ENCODE results near the gene LMF2.

The LMF2 gene

DNA sequence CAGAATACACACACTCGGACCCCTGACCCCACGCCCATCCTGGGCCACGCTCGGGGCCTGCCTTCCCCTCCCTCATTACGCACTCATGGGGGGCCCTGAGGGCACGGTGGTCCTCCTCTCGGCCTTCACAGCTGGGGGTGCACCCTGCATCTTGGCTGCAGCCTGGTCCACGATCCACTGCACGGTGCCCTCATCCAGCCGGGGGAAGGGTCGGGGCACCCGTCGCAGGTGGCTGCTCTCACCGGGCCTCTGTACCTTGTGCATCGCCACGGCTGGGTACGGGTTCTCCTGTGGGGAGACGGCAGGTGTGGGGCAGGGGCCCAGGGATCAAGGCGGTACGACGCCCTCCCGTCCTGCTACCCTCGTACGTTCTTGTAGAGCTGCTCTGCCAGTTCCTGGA lies 43.1 kb downstream of the LMF2 start:
- no peak for DNase-seq (ENCODE audit: low spot score)

DNA sequence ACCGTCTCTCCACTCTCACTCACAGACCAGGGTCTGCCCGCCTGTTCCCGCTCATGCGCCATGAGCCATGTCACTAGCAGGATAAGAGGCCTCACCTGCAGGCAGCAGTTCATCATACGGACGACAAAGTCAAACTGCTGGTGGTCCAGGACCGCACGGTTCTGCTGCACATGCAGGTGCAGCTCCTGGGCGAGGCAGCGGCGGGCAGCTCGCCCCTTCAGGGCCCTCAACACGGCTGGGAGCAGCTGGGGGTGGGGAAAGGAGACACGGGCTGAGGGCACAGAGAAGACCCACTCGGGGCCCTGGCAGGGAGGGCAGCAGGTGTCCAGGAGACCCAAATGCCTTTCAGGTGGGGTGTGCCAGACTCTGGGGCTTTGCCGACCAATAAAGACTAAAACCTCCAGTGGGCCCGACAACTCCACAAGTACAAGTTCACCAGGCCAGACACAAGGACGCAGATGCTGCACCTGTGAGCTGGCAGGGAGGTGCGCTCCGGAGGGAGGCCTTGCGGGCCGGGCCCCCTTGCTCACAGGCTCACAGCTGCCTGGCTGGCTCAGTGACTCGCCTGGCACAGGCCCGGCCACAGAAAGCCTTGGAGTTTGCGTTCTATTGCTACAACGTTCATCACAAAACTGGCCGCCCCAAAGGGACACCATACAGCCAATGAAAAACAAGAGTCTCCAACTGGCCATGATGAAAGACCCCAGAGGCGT lies 44.2 kb downstream of the LMF2 start:
- no peak for DNase-seq (ENCODE audit: low spot score)

DNA sequence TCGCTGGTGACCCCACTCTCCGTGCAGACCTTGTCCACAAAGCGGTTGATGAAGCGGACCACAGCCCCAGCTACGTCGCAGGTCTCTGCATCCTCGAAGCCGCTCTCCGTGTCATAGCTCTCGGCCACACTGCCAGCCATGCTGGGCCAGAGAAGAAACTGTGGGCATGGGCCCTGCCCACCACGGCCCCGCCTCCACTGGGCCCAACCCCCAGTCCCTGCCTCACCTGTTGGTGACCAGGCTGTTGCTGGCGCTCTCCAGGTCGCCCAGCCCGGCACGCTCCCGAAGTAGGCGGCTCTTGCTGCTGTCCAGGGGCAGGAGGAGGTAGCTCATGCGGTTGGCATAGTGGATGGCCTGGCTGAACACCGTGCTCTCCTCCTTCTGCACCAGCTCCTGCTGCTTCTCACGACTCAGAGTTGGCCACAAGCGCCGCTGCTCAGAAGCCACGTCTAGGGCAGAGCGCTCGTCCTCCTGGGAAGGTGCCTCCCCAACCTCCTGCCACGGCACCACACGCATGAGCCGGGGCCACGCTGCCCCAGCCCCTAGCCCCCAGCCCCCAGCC lies 45.4 kb downstream of the LMF2 start:
- DNase-seq (ENCODE audit: low spot score) = no peak

DNA sequence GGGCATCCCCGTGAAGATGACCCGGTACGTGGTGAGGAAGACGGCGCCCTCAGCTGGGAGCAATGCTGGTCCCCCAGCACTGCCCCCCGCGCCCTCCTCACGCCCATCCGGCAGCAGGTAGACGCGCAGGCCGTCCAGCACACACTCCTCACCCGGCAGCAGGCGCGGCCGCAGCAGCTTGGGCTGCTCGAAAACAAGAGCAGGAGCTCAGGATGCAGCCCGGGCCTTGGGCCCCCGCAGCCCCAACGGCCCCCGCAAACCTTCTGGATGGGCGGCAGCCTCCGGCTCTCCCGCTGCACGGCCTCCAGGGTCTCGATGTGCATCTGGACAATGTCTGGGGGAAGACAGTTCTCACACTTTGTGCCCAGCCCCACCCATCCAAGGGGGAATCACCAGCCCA lies 46.0 kb downstream of the LMF2 start:
- no peak for DNase-seq (ENCODE audit: low spot score)

DNA sequence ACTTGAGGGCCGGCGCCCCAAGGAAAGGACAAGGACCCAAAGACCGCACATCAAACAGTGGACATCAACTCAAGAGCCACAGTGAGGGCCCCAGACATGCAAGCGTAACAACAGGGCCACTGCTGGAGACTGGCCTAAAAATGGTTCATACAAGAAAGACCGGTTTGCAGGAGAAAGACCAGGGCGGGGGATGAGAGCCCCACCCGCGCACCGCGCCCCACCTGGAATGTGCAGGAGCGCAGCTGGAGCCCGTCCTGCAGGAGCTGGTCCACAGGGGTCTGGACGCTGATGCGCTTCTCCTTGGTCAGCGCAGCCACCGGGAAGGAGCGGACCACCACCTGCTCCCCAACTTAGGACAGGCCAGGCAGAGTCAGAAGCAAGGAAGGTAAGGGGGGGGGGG lies 46.6 kb downstream of the LMF2 start:
- DNase-seq (ENCODE audit: low spot score) = no peak

DNA sequence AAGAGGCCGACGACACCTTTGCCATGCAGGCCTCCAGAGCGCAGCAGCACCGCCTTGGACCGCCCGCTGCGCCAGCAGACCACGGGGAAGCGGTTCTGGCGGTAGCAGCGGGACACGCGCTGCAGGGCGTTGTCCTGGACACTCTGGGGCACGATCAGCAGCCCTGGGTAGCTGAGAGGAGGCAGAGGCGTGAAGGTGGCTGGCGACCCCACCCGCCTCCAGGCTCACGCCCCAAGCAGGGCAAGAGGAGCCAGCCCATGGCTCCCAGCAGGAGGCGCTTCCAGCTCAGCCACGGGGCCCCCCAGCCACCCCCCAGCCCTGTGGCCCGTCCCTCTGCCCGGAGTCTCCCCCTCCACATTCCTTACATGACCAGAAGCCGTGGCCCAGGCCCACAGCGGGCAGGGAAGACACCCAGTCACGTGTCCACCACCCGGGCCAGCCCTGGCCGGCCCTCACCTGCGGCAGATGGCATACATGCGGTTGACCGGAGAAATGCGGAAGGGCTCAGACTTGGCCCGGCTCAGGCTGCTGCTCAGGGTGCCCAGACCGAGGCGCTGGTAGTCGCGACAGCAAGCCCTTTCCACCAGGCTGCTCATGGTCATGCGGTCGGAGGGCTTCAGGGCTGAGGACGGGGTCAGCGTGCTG lies 47.9 kb downstream of the LMF2 start:
- DNase-seq (ENCODE audit: low spot score) = no peak

DNA sequence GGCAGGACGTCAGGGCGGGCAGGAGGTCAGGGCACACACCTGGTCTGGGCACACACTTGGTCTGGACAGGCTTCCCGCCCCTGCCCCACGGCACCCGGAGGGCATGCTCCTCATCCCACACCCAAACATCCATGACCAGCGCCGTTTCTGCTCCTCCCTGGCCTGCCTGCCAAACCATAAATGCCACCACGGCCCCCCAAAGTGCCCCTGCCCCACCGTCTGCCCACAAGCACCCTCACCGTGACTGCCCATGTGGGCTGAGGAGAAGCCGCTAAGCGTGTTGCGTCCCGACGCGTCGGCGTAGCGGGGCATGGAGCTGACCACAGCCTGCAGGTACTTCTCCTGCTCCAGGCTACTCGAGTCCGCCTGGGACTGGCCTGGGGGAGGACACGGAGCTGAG lies 48.5 kb downstream of the LMF2 start:
- DNase-seq (ENCODE audit: low spot score) = no peak

DNA sequence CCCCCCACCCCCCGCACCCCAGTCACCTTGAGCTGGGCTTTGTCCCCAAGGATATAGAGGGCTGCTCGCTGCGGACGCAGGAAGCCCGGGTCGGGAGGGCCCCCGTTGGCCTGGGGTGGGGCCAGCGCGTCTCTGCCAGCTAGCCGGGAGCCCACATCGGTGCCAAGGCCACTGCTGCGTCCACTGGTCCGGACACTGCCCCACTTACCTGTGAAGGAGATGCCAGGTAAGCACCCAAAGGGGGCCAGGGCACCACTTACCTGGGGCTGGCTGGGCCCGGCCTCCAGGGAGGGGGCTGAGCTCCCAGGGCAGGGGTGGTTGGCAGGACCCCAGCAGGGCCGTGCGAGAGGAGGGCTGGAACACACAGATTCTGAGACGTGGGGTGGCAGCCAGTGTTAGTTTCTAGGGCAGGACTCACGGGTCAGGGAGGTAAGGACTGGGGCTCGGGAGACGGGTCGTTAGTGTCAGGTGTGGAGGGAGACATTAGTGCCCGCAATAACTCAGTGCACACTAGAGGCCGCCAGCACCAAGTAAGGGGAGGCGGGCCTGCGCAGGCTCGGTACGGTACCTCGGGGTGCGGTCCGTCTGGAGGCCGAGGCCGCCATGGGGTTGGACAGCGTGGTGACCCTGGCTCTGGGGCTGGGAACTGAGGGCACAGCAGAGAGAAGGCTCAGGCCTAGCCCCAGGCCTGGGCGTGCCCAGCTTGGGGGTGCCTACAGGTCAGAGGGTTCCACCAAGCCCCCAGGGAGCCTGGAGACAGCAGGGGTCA lies 50.9 kb downstream of the LMF2 start:
- DNase-seq (ENCODE audit: low spot score) = no peak

DNA sequence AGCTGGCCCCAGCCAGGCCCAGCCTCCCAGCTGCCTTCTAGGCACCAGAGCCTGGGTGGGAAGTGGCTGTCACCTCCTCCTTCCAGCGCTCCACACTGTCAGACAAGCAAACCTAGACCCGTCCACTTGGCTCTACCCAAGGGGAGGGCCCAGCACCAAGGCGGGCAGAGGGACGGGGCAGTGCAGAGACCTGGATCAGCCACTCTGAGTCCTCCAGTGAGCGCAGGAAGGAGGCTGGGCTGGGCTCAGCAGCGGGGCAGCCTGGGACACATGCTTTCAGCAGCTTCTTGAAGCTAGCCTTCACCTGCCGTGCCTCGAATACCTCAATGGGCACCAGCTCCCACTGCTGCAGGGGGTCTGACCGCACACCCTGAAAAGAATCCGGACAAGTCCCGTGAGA lies 51.5 kb downstream of the LMF2 start:
- no peak for DNase-seq (ENCODE audit: low spot score)

DNA sequence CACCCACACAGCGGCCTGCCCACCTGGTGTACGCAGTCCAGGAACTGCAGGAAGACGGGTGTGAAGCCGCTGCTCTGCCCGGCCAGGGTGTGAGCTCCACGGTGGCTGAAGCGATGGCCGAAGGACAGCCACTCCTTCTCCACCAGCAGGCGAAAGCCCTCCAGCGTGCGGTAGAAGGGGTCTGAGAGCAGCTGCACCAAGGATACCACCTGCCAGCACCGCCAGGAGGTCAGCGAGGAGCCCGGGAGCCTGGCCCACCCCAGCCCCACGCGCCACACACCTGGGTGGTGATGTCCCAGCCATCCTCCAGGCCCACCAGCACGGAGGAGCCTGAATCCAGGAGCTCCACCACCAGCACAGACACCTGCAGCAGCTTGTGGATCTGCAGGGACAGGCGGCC lies 52.3 kb downstream of the LMF2 start:
- DNase-seq (ENCODE audit: low spot score) = no peak

DNA sequence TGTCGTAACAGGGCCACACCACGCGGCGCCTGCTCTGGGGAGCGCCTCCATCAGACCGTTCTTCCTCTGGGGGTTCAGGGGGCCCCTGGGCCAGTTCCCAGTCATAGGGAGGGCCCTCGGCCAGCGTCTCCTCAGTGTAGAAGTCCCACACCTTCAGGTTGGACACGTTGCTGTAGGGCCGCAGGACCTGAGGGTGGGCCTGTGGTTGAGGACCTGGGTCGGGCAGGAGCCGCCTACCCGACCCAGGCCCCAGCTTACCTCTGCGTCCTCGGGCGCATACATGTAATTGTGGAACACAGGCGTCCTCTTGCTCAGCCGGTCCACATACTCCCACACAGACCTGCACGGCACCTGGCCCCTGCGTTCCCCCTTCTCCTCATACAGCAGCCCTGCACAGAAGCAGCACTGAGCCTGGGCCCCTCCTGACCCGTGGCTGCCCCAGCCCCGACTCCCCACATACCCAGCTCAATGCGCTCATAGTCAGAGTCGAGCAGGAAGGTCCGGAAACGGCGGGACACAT lies 52.9 kb downstream of the LMF2 start:
- DNase-seq (ENCODE audit: low spot score) = no peak

All from RKO (cell line).